ENCODE measurements around the gene HEATR1.
A peak's percentile ranks its signal among the peaks of the same experiment; 100 is the strongest.

The HEATR1 gene, protein sequence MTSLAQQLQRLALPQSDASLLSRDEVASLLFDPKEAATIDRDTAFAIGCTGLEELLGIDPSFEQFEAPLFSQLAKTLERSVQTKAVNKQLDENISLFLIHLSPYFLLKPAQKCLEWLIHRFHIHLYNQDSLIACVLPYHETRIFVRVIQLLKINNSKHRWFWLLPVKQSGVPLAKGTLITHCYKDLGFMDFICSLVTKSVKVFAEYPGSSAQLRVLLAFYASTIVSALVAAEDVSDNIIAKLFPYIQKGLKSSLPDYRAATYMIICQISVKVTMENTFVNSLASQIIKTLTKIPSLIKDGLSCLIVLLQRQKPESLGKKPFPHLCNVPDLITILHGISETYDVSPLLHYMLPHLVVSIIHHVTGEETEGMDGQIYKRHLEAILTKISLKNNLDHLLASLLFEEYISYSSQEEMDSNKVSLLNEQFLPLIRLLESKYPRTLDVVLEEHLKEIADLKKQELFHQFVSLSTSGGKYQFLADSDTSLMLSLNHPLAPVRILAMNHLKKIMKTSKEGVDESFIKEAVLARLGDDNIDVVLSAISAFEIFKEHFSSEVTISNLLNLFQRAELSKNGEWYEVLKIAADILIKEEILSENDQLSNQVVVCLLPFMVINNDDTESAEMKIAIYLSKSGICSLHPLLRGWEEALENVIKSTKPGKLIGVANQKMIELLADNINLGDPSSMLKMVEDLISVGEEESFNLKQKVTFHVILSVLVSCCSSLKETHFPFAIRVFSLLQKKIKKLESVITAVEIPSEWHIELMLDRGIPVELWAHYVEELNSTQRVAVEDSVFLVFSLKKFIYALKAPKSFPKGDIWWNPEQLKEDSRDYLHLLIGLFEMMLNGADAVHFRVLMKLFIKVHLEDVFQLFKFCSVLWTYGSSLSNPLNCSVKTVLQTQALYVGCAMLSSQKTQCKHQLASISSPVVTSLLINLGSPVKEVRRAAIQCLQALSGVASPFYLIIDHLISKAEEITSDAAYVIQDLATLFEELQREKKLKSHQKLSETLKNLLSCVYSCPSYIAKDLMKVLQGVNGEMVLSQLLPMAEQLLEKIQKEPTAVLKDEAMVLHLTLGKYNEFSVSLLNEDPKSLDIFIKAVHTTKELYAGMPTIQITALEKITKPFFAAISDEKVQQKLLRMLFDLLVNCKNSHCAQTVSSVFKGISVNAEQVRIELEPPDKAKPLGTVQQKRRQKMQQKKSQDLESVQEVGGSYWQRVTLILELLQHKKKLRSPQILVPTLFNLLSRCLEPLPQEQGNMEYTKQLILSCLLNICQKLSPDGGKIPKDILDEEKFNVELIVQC (N-terminal part only)

DNA sequence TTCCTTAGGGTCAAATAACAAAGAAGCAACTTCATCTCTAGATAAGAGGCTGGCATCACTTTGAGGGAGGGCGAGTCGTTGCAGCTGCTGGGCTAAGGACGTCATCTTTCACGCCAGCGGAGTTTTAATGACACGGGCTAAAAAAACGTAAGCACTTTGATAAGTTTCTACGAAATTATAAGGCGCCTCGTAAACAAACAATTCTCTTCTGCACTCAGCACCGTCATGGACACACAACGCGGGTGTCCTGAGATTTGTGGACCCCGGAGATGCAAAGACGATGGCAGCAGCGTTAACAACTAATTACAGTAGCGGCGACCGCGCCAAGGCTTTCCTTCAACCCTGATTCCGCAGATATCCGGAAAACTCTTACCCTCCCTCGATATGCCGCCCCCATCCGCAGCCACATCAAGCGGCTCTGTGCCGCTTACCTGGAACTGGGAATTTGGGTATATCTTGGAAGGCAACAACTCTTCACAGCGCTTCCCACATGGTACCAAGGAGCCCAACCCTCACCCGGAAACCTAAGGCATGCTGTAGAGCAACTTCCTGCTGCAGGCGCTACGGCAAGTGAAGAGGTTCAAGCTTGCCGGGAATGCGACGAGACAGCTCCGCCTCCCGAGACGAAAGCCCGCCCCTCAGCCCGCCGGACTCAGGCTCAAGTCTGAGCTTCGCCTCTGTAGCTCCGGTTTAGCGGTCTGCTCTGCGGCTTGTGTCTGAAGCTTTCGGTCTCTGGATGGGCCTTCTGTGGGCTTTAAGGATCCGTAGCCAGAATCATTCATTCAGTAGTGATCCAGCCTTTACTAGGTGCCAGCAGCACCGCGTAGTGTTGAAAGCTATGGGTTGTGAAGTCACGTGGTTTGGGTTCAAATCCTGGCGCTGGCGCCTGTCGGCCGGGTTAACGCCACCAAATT lies at the start of gene HEATR1:
TSS of gene HEATR1 (minus strand) at position 526 of the 914 bp plus-strand sequence. CDS start at position 105, 421 bp downstream.
- H3K4me1 ChIP-seq (ENCODE audit: control insufficient read depth, insufficient read depth, low read length) = peaks cover 7% of the 10 kb centered on the region
- H3K4me3 ChIP-seq (ENCODE audit: low read length) = peak within 1 kb of the TSS; percentile 91
- peak within 1 kb of the TSS; percentile 68 for H3K9ac ChIP-seq (ENCODE audit: low read length)
- H3K27me3 ChIP-seq (ENCODE audit: control insufficient read depth, insufficient read depth, low read length) = no peaks in the 10 kb centered on the region
- H3K27ac ChIP-seq (ENCODE audit: low read depth, low read length) = peak within 1 kb of the TSS; percentile 91
- H3K36me3 ChIP-seq (ENCODE audit: control insufficient read depth, insufficient read depth, low read length) = no peaks in the 10 kb centered on the region

GRCh38 chr1:236645016-236645680 lies 40.8 kb upstream of the HEATR1 start:
- H3K9ac ChIP-seq (ENCODE audit: low read length) = no peak overlapping the region
- no peaks in the 10 kb centered on the region for H3K36me3 ChIP-seq (ENCODE audit: control insufficient read depth, insufficient read depth, low read length)
- H3K4me1 ChIP-seq (ENCODE audit: control insufficient read depth, insufficient read depth, low read length) = no peaks in the 10 kb centered on the region
- H3K27me3 ChIP-seq (ENCODE audit: control insufficient read depth, insufficient read depth, low read length) = no peaks in the 10 kb centered on the region
- no peak overlapping the region for H3K4me3 ChIP-seq (ENCODE audit: low read length)
- no peak overlapping the region for H3K27ac ChIP-seq (ENCODE audit: low read depth, low read length)

DNA sequence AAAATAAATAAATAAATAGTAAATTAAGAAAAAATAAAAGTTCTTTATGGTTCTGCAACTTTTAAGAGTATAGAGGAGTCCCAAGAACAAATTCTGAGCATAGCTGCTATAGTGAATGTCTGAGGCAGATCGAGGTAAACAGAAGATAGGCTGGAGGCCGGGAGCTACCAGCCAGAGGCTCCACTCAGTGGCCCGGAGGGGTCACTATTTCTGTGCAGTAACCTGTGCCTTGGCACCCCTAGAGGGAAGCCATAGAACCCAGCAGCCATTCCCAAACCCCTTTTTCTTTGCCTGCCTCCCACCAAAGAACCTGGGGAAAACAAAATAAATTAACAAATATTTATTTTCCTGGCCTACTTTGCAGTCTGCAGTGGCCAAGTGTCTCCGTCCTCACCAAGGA lies 38.4 kb upstream of the HEATR1 start:
- H3K27ac ChIP-seq (ENCODE audit: low read depth, low read length) = no peak overlapping the region
- no peak overlapping the region for H3K9ac ChIP-seq (ENCODE audit: low read length)
- no peaks in the 10 kb centered on the region for H3K36me3 ChIP-seq (ENCODE audit: control insufficient read depth, insufficient read depth, low read length)
- H3K4me3 ChIP-seq (ENCODE audit: low read length) = no peak overlapping the region
- no peaks in the 10 kb centered on the region for H3K27me3 ChIP-seq (ENCODE audit: control insufficient read depth, insufficient read depth, low read length)
- H3K4me1 ChIP-seq (ENCODE audit: control insufficient read depth, insufficient read depth, low read length) = no peaks in the 10 kb centered on the region

DNA sequence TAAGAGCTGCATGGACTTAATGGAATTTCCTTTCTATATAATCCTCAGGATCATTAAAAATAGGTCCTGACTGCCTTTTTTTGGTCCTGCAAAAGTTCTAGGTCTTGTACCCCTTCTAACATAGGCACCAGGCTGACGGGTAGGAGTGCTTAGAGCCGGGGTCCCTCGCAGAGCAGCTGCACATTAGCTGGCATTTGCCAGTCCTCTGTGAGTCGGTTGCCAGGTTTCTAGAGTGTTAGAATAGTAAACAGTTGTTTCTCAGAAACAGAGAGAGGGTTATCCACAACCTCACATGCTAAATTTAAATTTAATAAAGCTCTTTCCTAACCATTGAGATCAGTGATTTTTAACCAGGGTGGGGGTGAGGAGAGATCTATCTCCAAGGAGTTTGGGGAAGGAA lies 35.4 kb upstream of the HEATR1 start:
- H3K4me1 ChIP-seq (ENCODE audit: control insufficient read depth, insufficient read depth, low read length) = no peaks in the 10 kb centered on the region
- no peaks in the 10 kb centered on the region for H3K27me3 ChIP-seq (ENCODE audit: control insufficient read depth, insufficient read depth, low read length)
- no peaks in the 10 kb centered on the region for H3K36me3 ChIP-seq (ENCODE audit: control insufficient read depth, insufficient read depth, low read length)
- no peak overlapping the region for H3K27ac ChIP-seq (ENCODE audit: low read depth, low read length)
- H3K9ac ChIP-seq (ENCODE audit: low read length) = no peak overlapping the region
- no peak overlapping the region for H3K4me3 ChIP-seq (ENCODE audit: low read length)

- no peaks in the 10 kb centered on the region for H3K27me3 ChIP-seq (ENCODE audit: control insufficient read depth, insufficient read depth, low read length)
- H3K9ac ChIP-seq (ENCODE audit: low read length) = no peak overlapping the region
- no peak overlapping the region for H3K4me3 ChIP-seq (ENCODE audit: low read length)
- H3K4me1 ChIP-seq (ENCODE audit: control insufficient read depth, insufficient read depth, low read length) = no peaks in the 10 kb centered on the region
- no peaks in the 10 kb centered on the region for H3K36me3 ChIP-seq (ENCODE audit: control insufficient read depth, insufficient read depth, low read length)
- no peak overlapping the region for H3K27ac ChIP-seq (ENCODE audit: low read depth, low read length)
Measured at GRCh38 chr1:236638945-236639344, 34.6 kb upstream of the HEATR1 start.

DNA sequence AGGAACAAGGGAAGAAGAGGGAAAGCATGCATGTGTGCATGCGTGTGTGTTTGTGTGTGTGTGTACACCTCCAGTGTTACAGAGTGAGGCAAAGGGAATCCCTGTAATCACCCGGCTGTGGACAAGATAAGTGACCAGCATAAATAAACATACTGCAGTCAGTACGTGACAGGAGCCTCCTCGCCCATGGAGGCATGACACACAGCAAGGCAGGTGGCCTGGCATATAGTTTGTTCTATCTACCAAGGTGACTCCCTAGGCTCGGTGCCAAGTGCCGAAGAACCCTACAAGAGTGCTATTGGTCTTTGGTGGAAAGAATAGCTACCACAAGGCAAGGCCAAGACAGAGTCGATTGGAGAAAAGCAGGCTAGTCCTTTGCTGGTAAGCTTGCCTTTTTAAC lies 31.7 kb upstream of the HEATR1 start:
- no peak overlapping the region for H3K9ac ChIP-seq (ENCODE audit: low read length)
- H3K27ac ChIP-seq (ENCODE audit: low read depth, low read length) = no peak overlapping the region
- no peaks in the 10 kb centered on the region for H3K36me3 ChIP-seq (ENCODE audit: control insufficient read depth, insufficient read depth, low read length)
- no peak overlapping the region for H3K4me3 ChIP-seq (ENCODE audit: low read length)
- H3K27me3 ChIP-seq (ENCODE audit: control insufficient read depth, insufficient read depth, low read length) = no peaks in the 10 kb centered on the region
- H3K4me1 ChIP-seq (ENCODE audit: control insufficient read depth, insufficient read depth, low read length) = no peaks in the 10 kb centered on the region

DNA sequence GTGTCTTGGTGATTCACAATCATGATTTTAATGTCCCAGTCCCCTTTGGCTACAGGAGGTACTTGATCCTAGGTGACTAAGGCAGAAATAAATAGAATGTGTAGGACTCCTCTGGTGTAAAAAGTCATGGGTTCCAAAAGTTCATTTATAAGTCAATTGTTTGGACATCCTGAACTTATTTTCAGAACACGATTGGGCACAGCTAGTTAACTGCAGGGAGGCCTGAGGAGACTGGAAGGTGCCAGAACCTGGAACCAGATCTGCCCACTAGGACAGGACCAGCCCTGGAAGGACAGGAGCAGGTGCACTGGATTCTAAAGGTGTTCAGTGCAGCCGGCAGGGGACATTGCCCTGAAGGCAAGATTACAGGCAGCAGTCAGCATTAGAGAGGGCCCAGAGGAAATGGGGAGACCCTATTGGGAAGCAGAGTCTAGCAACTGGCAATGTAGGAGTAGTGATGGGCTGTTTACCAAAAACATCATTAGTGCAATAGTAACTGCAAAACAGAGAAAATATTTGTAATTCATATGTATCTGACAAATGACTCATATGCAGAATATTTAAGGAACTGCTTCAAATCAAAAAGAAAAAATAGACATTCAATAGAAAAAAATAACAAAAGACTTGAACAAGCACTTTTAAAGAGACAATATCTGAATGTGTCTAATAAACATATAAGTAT lies 23.6 kb upstream of the HEATR1 start:
- Histone ChIP-seq H3K27ac (ENCODE audit: low read depth, low read length) (no peak overlapping the region), H3K9ac (ENCODE audit: low read length) (no peak overlapping the region), H3K36me3 (ENCODE audit: control insufficient read depth, insufficient read depth, low read length) (no peaks in the 10 kb centered on the region), H3K27me3 (ENCODE audit: control insufficient read depth, insufficient read depth, low read length) (no peaks in the 10 kb centered on the region), H3K4me1 (ENCODE audit: control insufficient read depth, insufficient read depth, low read length) (no peaks in the 10 kb centered on the region), H3K4me3 (ENCODE audit: low read length) (no peak overlapping the region)

DNA sequence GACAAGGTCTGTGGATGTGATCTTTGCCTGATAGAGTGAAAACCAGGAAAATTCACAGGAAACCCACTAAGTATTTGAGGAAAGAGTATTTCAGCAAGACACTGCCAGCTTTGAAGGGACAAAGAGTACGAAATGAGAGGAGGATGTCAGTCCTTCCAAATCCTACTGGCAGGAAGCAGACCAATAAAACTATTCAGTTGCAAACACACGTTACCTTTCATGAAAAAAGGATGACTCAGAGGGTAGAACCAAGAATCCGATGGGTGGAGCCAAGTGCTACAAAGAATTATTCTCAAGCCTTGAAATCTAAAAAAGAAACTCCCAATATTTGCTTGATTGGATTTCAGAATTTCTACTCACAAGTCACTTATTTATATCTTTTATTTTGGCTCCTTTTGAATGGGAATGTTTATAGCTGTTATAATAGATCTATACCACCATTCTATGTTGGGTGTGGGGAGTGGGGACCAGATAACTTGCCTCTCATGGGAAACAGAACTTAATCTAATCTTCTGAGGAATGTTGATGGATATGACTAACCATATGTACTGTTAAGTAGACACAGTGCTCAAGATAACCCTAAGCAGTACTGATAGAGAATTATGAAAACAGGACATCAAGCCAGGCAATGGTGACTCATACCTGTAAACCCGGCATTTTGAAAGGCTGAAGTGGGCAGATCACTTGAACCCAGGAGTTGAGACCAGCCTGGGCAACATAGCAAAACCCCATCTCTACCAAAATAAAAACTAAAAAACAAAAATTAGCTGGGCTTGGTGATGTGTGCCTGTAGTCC lies 19.3 kb upstream of the HEATR1 start:
- Histone ChIP-seq H3K36me3 (ENCODE audit: control insufficient read depth, insufficient read depth, low read length) (no peaks in the 10 kb centered on the region), H3K27me3 (ENCODE audit: control insufficient read depth, insufficient read depth, low read length) (peaks cover 2% of the 10 kb centered on the region), H3K4me3 (ENCODE audit: low read length) (no peak overlapping the region), H3K9ac (ENCODE audit: low read length) (no peak overlapping the region), H3K27ac (ENCODE audit: low read depth, low read length) (no peak overlapping the region), H3K4me1 (ENCODE audit: control insufficient read depth, insufficient read depth, low read length) (no peaks in the 10 kb centered on the region)

GRCh38 chr1:236622407-236622806 lies 18.1 kb upstream of the HEATR1 start:
- H3K27ac ChIP-seq (ENCODE audit: low read depth, low read length) = no peak overlapping the region
- H3K4me3 ChIP-seq (ENCODE audit: low read length) = no peak overlapping the region
- peaks cover 2% of the 10 kb centered on the region for H3K27me3 ChIP-seq (ENCODE audit: control insufficient read depth, insufficient read depth, low read length)
- H3K4me1 ChIP-seq (ENCODE audit: control insufficient read depth, insufficient read depth, low read length) = no peaks in the 10 kb centered on the region
- H3K9ac ChIP-seq (ENCODE audit: low read length) = no peak overlapping the region
- no peaks in the 10 kb centered on the region for H3K36me3 ChIP-seq (ENCODE audit: control insufficient read depth, insufficient read depth, low read length)

DNA sequence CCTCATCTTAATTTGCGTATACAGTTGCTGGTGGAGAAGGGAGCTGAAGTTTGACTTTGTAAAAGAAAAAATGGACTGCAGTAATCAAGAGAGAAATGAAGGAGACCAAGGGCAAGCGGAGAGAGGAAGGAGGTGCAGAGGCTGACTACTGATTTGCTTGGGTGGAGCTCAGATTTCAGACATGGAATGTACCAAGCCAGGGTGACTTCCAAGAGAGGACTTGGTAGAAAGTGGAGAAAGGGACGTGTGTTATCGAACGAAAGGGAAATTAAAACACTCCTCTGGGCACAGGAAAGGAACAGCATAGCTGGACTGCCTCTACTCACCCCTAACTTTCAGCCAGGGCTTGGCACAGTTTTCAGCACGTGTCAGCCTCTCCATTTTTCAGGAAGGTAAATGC lies 15.1 kb upstream of the HEATR1 start:
- no peak overlapping the region for H3K9ac ChIP-seq (ENCODE audit: low read length)
- no peak overlapping the region for H3K4me3 ChIP-seq (ENCODE audit: low read length)
- H3K27ac ChIP-seq (ENCODE audit: low read depth, low read length) = no peak overlapping the region

More for the DNA sequence above, 15.1 kb upstream of the HEATR1 start:
- H3K27me3 ChIP-seq (ENCODE audit: control insufficient read depth, insufficient read depth, low read length) = peaks cover 2% of the 10 kb centered on the region
- no peaks in the 10 kb centered on the region for H3K4me1 ChIP-seq (ENCODE audit: control insufficient read depth, insufficient read depth, low read length)
- no peaks in the 10 kb centered on the region for H3K36me3 ChIP-seq (ENCODE audit: control insufficient read depth, insufficient read depth, low read length)
